HL-60 (cell line): Measurements from ENCODE around the gene SH3PXD2A.

ENCODE experiments used
- CTCF ChIP-seq: IDR thresholded peaks from one replicate; pipeline ENCODE4 v1.5.1; 2011; ENCODE audit warnings: low read length, control low read depth, inconsistent platforms; ENCODE audit not compliant: insufficient read depth
- POLR2AphosphoS5 ChIP-seq: IDR thresholded peaks from 2 replicates; pipeline ENCODE4 v1.6.1; 2012; ENCODE audit warnings: low read depth

- TF ChIP-seq CTCF (no peak), POLR2AphosphoS5 (no peak)
Observed at GRCh38 chr10:103853428-103854264, 1.7 kb downstream of the SH3PXD2A start.
